Breast epithelium (tissue), 3 donors: ENCODE data around the gene ST6GALNAC3.

ENCODE experiments used
- POLR2A ChIP-seq: fragments of 450-650 bp; IDR thresholded peaks from one replicate; pipeline ENCODE4 v1.6.1; 2016; ENCODE audit warnings: antibody characterized with exemption, mild to moderate bottlenecking, moderate library complexity
- TF ChIP-seq, protein P1 (sequence below), 3 donors: fragments of 450-650 bp; IDR thresholded peaks; one replicate each; pipeline ENCODE4 v1.5.1; 2016 to 2017; ENCODE audit warnings: antibody characterized with exemption in 3 of 3, mild to moderate bottlenecking in 3 of 3, moderate library complexity in 3 of 3

GRCh38 chr1:76607717-76608116 lies 533.2 kb downstream of the ST6GALNAC3 start:
- TF ChIP-seq, protein P1, sequence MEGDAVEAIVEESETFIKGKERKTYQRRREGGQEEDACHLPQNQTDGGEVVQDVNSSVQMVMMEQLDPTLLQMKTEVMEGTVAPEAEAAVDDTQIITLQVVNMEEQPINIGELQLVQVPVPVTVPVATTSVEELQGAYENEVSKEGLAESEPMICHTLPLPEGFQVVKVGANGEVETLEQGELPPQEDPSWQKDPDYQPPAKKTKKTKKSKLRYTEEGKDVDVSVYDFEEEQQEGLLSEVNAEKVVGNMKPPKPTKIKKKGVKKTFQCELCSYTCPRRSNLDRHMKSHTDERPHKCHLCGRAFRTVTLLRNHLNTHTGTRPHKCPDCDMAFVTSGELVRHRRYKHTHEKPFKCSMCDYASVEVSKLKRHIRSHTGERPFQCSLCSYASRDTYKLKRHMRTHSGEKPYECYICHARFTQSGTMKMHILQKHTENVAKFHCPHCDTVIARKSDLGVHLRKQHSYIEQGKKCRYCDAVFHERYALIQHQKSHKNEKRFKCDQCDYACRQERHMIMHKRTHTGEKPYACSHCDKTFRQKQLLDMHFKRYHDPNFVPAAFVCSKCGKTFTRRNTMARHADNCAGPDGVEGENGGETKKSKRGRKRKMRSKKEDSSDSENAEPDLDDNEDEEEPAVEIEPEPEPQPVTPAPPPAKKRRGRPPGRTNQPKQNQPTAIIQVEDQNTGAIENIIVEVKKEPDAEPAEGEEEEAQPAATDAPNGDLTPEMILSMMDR (IDR thresholded peaks at IDR 0.05): no peak
- TF ChIP-seq POLR2A: no peak
